AG04449 (cell line): ENCODE measurements around the gene SLC10A6.

Source experiments
- CTCF ChIA-PET: fragments of 350-600 bp; formaldehyde crosslinking; extraction: SDS; loops from one replicate; lab custom pipeline; 2021; ENCODE audit warnings: antibody characterized with exemption; lab: Yijun Ruan, JAX
- POLR2A ChIA-PET: fragments of 400-600, 350-600 bp; formaldehyde crosslinking; extraction: SDS; loops from one replicate; lab custom pipeline; 2020; ENCODE audit warnings: antibody characterized with exemption, inconsistent platforms; lab: Yijun Ruan, JAX
- DNase-seq: peaks from one replicate; pipeline ENCODE4 v3.0.0-alpha.2; 2010; ENCODE audit warnings: low read depth, low spot score
- H3K4me3 ChIP-seq: 2 replicates; pipeline ENCODE4 v1.5.1; 2011; ENCODE audit warnings: low read depth, mild to moderate bottlenecking, control low read depth, low read length
- CTCF ChIP-seq: IDR thresholded peaks from one replicate; pipeline ENCODE4 v1.5.1; 2011; ENCODE audit warnings: mild to moderate bottlenecking, moderate library complexity, low read length, control low read depth, inconsistent platforms; ENCODE audit not compliant: insufficient read depth; ENCODE audit errors: missing control alignments

SLC10A6 gene

GRCh38 chr4:86855572-86855971, 6.4 kb upstream of the SLC10A6 start:
- no peak for TF ChIP-seq CTCF
- DNase-seq, result no peak
- CTCF ChIA-PET, result no interaction called here
- POLR2A ChIA-PET, result no interaction called here
- H3K4me3 ChIP-seq, result no peak overlapping the region

GRCh38 chr4:86853209-86853608, 4.0 kb upstream of the SLC10A6 start:
- POLR2A ChIA-PET, result no interaction called here
- DNase-seq, result no peak
- CTCF ChIA-PET, result no interaction called here
- no peak overlapping the region for H3K4me3 ChIP-seq
- no peak for TF ChIP-seq CTCF

GRCh38 chr4:86848136-86848535, 1.0 kb downstream of the SLC10A6 start:
- POLR2A ChIA-PET, result no interaction called here
- CTCF ChIA-PET, result interaction anchor here (1.7 kb wide), 1 partner anchor 352 kb away, joined by 5 read pairs; no protein-coding TSS in a partner anchor
- no peak for TF ChIP-seq CTCF
- no peak overlapping the region for H3K4me3 ChIP-seq
- no peak for DNase-seq

- POLR2A ChIA-PET, result no interaction called here
- H3K4me3 ChIP-seq, result no peak overlapping the region
- CTCF ChIA-PET, result interaction anchor here (1.1 to 1.7 kb wide), 2 partner anchors 325 to 352 kb away, joined by 3 to 5 read pairs; no protein-coding TSS in a partner anchor
- DNase-seq, result no peak
- no peak for TF ChIP-seq CTCF
Observed at GRCh38 chr4:86847571-86847970, 1.6 kb downstream of the SLC10A6 start.

GRCh38 chr4:86846921-86847320, 2.3 kb downstream of the SLC10A6 start:
- no peak for DNase-seq
- TF ChIP-seq CTCF, result no peak
- CTCF ChIA-PET, result interaction anchor here (1.1 kb wide), 1 partner anchor 324 kb away, joined by 3 read pairs; no protein-coding TSS in a partner anchor
- no peak overlapping the region for H3K4me3 ChIP-seq
- POLR2A ChIA-PET, result no interaction called here

GRCh38 chr4:86845593-86845992, 3.6 kb downstream of the SLC10A6 start:
- DNase-seq, result no peak
- no peak overlapping the region for H3K4me3 ChIP-seq
- ChIA-PET POLR2A (no interaction called here), CTCF (no interaction called here)
- no peak for TF ChIP-seq CTCF
